Measurements from ENCODE around the gene MPND. TPM values are rescaled to one million over a fixed set of nuclear protein-coding genes. Genes with fewer than 3 reads are reported as not detected.

MPND gene
- total RNA-seq, 1 donor from 2014 or later = 6.3 TPM

- DNase-seq (ENCODE audit: low spot score) = no peak
Observed at GRCh38 chr19:4366666-4367335, 23.4 kb downstream of the MPND start.

GRCh38 chr19:4367336-4367723, 24.0 kb downstream of the MPND start:
- DNase-seq (ENCODE audit: low spot score) = no peak

GRCh38 chr19:4367781-4368127, 24.4 kb downstream of the MPND start:
- DNase-seq (ENCODE audit: low spot score) = no peak

- no peak for DNase-seq (ENCODE audit: low spot score)
Observed at GRCh38 chr19:4368128-4368820, 24.9 kb downstream of the MPND start.

GRCh38 chr19:4369109-4369887, 25.9 kb downstream of the MPND start:
- DNase-seq (ENCODE audit: low spot score) = no peak

GRCh38 chr19:4369888-4370260, 26.5 kb downstream of the MPND start:
- DNase-seq (ENCODE audit: low spot score) = no peak

GRCh38 chr19:4370418-4371041, 27.2 kb downstream of the MPND start:
- no peak for DNase-seq (ENCODE audit: low spot score)

- no peak for DNase-seq (ENCODE audit: low spot score)
Observed at GRCh38 chr19:4371247-4372164, 28.1 kb downstream of the MPND start.

GRCh38 chr19:4372165-4373012, 29.0 kb downstream of the MPND start:
- DNase-seq (ENCODE audit: low spot score) = peak; percentile 53

- DNase-seq (ENCODE audit: low spot score) = no peak
Observed at GRCh38 chr19:4373013-4373367, 29.6 kb downstream of the MPND start.

GRCh38 chr19:4373601-4374497, 30.5 kb downstream of the MPND start:
- DNase-seq (ENCODE audit: low spot score) = no peak

GRCh38 chr19:4374498-4375163, 31.3 kb downstream of the MPND start:
- peak; percentile 58 for DNase-seq (ENCODE audit: low spot score)

- DNase-seq (ENCODE audit: low spot score) = peak; percentile 71
Observed at GRCh38 chr19:4375164-4376027, 32.0 kb downstream of the MPND start.

- no peak for DNase-seq (ENCODE audit: low spot score)
Observed at GRCh38 chr19:4376028-4376670, 32.8 kb downstream of the MPND start.

GRCh38 chr19:4376671-4376990, 33.3 kb downstream of the MPND start:
- no peak for DNase-seq (ENCODE audit: low spot score)

GRCh38 chr19:4376991-4377781, 33.8 kb downstream of the MPND start:
- DNase-seq (ENCODE audit: low spot score) = no peak

GRCh38 chr19:4378886-4379285, 35.5 kb downstream of the MPND start:
- no peak for DNase-seq (ENCODE audit: low spot score)

Data from umbilical cord (tissue), 2 donors.